SW480 (cell line): ENCODE measurements around the gene DAPK1.

Experiments used
- DNase-seq: peaks from one replicate; pipeline ENCODE4 v3.0.0-alpha.2; 2016; ENCODE audit warnings: low spot score

DAPK1 gene

GRCh38 chr9:87517732-87518131 is 20.1 kb downstream of the DAPK1 start:
- no peak for DNase-seq

GRCh38 chr9:87518702-87519335 is 21.2 kb downstream of the DAPK1 start:
- DNase-seq = no peak

GRCh38 chr9:87519461-87519860 is 21.8 kb downstream of the DAPK1 start:
- DNase-seq = no peak

- DNase-seq = no peak
These were observed 22.6 kb downstream of the DAPK1 start for GRCh38 chr9:87520172-87520683.

- no peak for DNase-seq
These were observed 24.2 kb downstream of the DAPK1 start for GRCh38 chr9:87521834-87522233.

- no peak for DNase-seq
These were observed 26.4 kb downstream of the DAPK1 start for GRCh38 chr9:87524061-87524460.

- DNase-seq = no peak
These were observed 28.1 kb downstream of the DAPK1 start for GRCh38 chr9:87525546-87526303.

- DNase-seq = no peak
These were observed 29.7 kb downstream of the DAPK1 start for GRCh38 chr9:87527211-87527916.

GRCh38 chr9:87528969-87529368 is 31.3 kb downstream of the DAPK1 start:
- no peak for DNase-seq

GRCh38 chr9:87529671-87530070 is 32.0 kb downstream of the DAPK1 start:
- DNase-seq = no peak

- DNase-seq = no peak
These were observed 33.0 kb downstream of the DAPK1 start for GRCh38 chr9:87530716-87531115.

GRCh38 chr9:87531370-87532295 is 34.0 kb downstream of the DAPK1 start:
- DNase-seq = no peak

- no peak for DNase-seq
These were observed 35.6 kb downstream of the DAPK1 start for GRCh38 chr9:87533271-87533670.

- no peak for DNase-seq
These were observed 36.4 kb downstream of the DAPK1 start for GRCh38 chr9:87534036-87534435.

GRCh38 chr9:87534957-87535356 is 37.3 kb downstream of the DAPK1 start:
- no peak for DNase-seq

GRCh38 chr9:87535817-87536539 is 38.3 kb downstream of the DAPK1 start:
- no peak for DNase-seq

- no peak for DNase-seq
These were observed 40.0 kb downstream of the DAPK1 start for GRCh38 chr9:87537625-87538024.

GRCh38 chr9:87540444-87541105 is 42.9 kb downstream of the DAPK1 start:
- DNase-seq = no peak

GRCh38 chr9:87541663-87542062 is 44.0 kb downstream of the DAPK1 start:
- no peak for DNase-seq

- DNase-seq = no peak
These were observed 44.5 kb downstream of the DAPK1 start for GRCh38 chr9:87542141-87542540.

GRCh38 chr9:87543251-87543650 is 45.6 kb downstream of the DAPK1 start:
- DNase-seq = no peak
